NB4 (cell line): Measurements from ENCODE around the gene GMDS.

Source experiments
- MYC ChIP-seq: IDR thresholded peaks from 2 replicates; pipeline ENCODE4 v1.6.1; 2011; ENCODE audit warnings: low read depth, low read length
- POLR2A ChIP-seq: IDR thresholded peaks from 2 replicates; pipeline ENCODE4 v1.6.1; 2011; ENCODE audit warnings: mild to moderate bottlenecking; ENCODE audit not compliant: insufficient read length; ENCODE audit errors: extremely low read depth
- TF ChIP-seq, protein P1 (sequence below): IDR thresholded peaks from one replicate; pipeline ENCODE4 v1.5.1; 2012; ENCODE audit warnings: low read depth, low read length

DNA sequence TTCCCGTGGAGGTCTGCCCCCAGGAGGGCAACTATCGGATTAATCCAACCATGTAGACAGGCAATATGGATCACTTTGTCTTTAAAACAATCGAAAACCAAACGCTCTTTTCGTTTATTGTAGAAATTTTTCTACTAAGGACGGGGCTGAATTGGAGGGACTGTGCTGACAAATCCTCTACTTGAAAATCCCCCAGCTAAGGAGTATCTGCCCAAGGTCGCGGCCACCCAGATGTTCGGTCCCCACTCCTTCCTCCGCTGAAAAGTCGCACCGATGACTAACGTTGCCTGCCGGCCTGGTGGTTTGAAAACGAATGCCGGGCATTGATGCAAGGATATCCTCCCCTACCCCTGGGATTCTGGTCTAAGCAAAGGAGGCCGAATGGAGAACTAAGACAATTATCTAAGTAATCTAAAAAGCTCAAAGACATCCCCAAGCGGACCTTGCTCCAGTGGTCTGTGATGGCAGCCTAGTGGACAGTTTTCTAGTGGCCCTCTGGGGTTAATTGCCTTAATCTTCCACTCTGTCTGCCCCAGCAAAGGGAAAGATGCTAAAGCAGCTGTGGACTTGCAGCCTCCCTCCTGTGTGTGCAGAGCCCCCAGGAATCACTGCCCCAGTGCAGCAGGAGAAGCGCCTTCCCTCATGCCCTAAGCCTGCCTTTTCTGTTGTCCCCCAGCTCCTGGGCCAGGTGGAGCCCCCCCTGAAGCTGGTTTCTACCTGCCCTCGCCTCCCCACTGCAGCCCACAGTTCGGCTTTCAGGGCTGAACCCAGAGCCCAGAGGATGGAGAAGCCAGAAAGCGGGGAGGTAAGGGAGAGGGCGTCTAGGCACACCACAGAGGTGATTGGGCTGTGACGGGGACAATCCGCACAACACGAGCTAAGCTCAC is 639.3 kb downstream of the GMDS start:
- TF ChIP-seq, protein P1, sequence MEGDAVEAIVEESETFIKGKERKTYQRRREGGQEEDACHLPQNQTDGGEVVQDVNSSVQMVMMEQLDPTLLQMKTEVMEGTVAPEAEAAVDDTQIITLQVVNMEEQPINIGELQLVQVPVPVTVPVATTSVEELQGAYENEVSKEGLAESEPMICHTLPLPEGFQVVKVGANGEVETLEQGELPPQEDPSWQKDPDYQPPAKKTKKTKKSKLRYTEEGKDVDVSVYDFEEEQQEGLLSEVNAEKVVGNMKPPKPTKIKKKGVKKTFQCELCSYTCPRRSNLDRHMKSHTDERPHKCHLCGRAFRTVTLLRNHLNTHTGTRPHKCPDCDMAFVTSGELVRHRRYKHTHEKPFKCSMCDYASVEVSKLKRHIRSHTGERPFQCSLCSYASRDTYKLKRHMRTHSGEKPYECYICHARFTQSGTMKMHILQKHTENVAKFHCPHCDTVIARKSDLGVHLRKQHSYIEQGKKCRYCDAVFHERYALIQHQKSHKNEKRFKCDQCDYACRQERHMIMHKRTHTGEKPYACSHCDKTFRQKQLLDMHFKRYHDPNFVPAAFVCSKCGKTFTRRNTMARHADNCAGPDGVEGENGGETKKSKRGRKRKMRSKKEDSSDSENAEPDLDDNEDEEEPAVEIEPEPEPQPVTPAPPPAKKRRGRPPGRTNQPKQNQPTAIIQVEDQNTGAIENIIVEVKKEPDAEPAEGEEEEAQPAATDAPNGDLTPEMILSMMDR = no peak
- no peak for TF ChIP-seq POLR2A
- no peak for TF ChIP-seq MYC
